WTC11 (cell line): ENCODE measurements around the gene UCK2.

Source experiments
- CBFB ChIP-seq: sonication (generic); formaldehyde crosslinking; IDR thresholded peaks from 2 replicates; pipeline ENCODE4 v1.8.1; 2022; ENCODE audit warnings: mild to moderate bottlenecking, low read depth, missing genetic modification reagents
- EMX1 ChIP-seq: fragments of 250-450 bp; sonication (Bioruptor Pico); IDR thresholded peaks from 2 replicates; pipeline ENCODE4 v1.8.0; 2021; ENCODE audit warnings: mild to moderate bottlenecking
- NR1H2 ChIP-seq: sonication (generic); formaldehyde crosslinking; IDR thresholded peaks from 2 replicates; pipeline ENCODE4 v1.9.0; 2021; ENCODE audit warnings: mild to moderate bottlenecking, moderate library complexity, missing genetic modification reagents
- TEAD1 ChIP-seq: sonication (generic); formaldehyde crosslinking; IDR thresholded peaks from 2 replicates; pipeline ENCODE4 v1.8.0; 2022; ENCODE audit warnings: mild to moderate bottlenecking, missing genetic modification reagents
- TF ChIP-seq, protein P1 (sequence below): fragments of 200-600 bp; IDR thresholded peaks from 2 replicates; pipeline ENCODE4 v1.8.0; 2022; ENCODE audit warnings: antibody characterized with exemption
- TF ChIP-seq, protein P2 (sequence below): sonication (generic); formaldehyde crosslinking; IDR thresholded peaks from 2 replicates; pipeline ENCODE4 v1.8.0; 2022; ENCODE audit warnings: mild to moderate bottlenecking, missing genetic modification reagents

- TF ChIP-seq, protein P1, sequence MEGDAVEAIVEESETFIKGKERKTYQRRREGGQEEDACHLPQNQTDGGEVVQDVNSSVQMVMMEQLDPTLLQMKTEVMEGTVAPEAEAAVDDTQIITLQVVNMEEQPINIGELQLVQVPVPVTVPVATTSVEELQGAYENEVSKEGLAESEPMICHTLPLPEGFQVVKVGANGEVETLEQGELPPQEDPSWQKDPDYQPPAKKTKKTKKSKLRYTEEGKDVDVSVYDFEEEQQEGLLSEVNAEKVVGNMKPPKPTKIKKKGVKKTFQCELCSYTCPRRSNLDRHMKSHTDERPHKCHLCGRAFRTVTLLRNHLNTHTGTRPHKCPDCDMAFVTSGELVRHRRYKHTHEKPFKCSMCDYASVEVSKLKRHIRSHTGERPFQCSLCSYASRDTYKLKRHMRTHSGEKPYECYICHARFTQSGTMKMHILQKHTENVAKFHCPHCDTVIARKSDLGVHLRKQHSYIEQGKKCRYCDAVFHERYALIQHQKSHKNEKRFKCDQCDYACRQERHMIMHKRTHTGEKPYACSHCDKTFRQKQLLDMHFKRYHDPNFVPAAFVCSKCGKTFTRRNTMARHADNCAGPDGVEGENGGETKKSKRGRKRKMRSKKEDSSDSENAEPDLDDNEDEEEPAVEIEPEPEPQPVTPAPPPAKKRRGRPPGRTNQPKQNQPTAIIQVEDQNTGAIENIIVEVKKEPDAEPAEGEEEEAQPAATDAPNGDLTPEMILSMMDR, result no peak
- no peak for TF ChIP-seq NR1H2 (CRISPR knock-in tag)
- TF ChIP-seq TEAD1 (CRISPR knock-in tag), result no peak
- TF ChIP-seq, protein P2, sequence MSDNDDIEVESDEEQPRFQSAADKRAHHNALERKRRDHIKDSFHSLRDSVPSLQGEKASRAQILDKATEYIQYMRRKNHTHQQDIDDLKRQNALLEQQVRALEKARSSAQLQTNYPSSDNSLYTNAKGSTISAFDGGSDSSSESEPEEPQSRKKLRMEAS (CRISPR knock-in tag), result no peak
- no peak for TF ChIP-seq CBFB (CRISPR knock-in tag)
- TF ChIP-seq EMX1, result no peak
Observed at GRCh38 chr1:165793951-165794350, 33.5 kb upstream of the UCK2 start.
